HG02759 (cell line): ENCODE data around the gene HEXA.

Experiments
- ATAC-seq: cut with Tn5 transposase; IDR thresholded peaks from one replicate; pipeline ENCODE4 v1.9.1; 2021; ENCODE audit warnings: mild to moderate bottlenecking, moderate library complexity; ENCODE audit not compliant: unreplicated experiment

Gene HEXA

GRCh38 chr15:72377331-72377730 lies 1.5 kb upstream of the HEXA start:
- ATAC-seq = no peak

GRCh38 chr15:72375501-72375845 lies 341 bp downstream of the HEXA start:
- ATAC-seq = peak; percentile 52

GRCh38 chr15:72372361-72372760 lies 3.5 kb downstream of the HEXA start:
- no peak for ATAC-seq

- no peak for ATAC-seq
Measured at GRCh38 chr15:72369964-72370363, 5.8 kb downstream of the HEXA start.

- ATAC-seq = no peak
Measured at GRCh38 chr15:72368899-72369298, 6.9 kb downstream of the HEXA start.

- ATAC-seq = no peak
Measured at GRCh38 chr15:72368325-72368724, 7.5 kb downstream of the HEXA start.

GRCh38 chr15:72365844-72366243 lies 10.0 kb downstream of the HEXA start:
- ATAC-seq = peak; percentile 88

GRCh38 chr15:72361176-72361575 lies 14.6 kb downstream of the HEXA start:
- ATAC-seq = no peak

- ATAC-seq = no peak
Measured at GRCh38 chr15:72358650-72359171, 17.1 kb downstream of the HEXA start.

GRCh38 chr15:72358121-72358520 lies 17.7 kb downstream of the HEXA start:
- ATAC-seq = no peak

GRCh38 chr15:72354496-72354895 lies 21.3 kb downstream of the HEXA start:
- no peak for ATAC-seq

GRCh38 chr15:72353266-72353665 lies 22.5 kb downstream of the HEXA start:
- ATAC-seq = no peak

GRCh38 chr15:72345806-72346205 lies 30.0 kb downstream of the HEXA start:
- no peak for ATAC-seq

- ATAC-seq = no peak
Measured at GRCh38 chr15:72345280-72345679, 30.5 kb downstream of the HEXA start.

GRCh38 chr15:72344602-72345001 lies 31.2 kb downstream of the HEXA start:
- ATAC-seq = no peak

GRCh38 chr15:72342385-72342784 lies 33.4 kb downstream of the HEXA start:
- no peak for ATAC-seq

GRCh38 chr15:72341361-72341760 lies 34.5 kb downstream of the HEXA start:
- ATAC-seq = no peak

- no peak for ATAC-seq
Measured at GRCh38 chr15:72340366-72340765, 35.4 kb downstream of the HEXA start.

- ATAC-seq = no peak
Measured at GRCh38 chr15:72339777-72340177, 36.0 kb downstream of the HEXA start.

- ATAC-seq = no peak
Measured at GRCh38 chr15:72338617-72339321, 37.0 kb downstream of the HEXA start.

- no peak for ATAC-seq
Measured at GRCh38 chr15:72338148-72338547, 37.7 kb downstream of the HEXA start.

- no peak for ATAC-seq
Measured at GRCh38 chr15:72334842-72335241, 41.0 kb downstream of the HEXA start.

GRCh38 chr15:72331021-72331420 lies 44.8 kb downstream of the HEXA start:
- no peak for ATAC-seq
